Measurements from ENCODE around the gene HOXD8. TPM values are rescaled to one million over a fixed set of nuclear protein-coding genes. Genes with fewer than 3 reads are reported as not detected.
A peak's percentile ranks its signal among the peaks of the same experiment; 100 is the strongest.

HOXD8 gene
- total and polyA plus RNA-seq, 2 of the 8 experiments (the other 6 are each of a cell fraction or from before 2014, with no cell fraction given) = not detected

DNA sequence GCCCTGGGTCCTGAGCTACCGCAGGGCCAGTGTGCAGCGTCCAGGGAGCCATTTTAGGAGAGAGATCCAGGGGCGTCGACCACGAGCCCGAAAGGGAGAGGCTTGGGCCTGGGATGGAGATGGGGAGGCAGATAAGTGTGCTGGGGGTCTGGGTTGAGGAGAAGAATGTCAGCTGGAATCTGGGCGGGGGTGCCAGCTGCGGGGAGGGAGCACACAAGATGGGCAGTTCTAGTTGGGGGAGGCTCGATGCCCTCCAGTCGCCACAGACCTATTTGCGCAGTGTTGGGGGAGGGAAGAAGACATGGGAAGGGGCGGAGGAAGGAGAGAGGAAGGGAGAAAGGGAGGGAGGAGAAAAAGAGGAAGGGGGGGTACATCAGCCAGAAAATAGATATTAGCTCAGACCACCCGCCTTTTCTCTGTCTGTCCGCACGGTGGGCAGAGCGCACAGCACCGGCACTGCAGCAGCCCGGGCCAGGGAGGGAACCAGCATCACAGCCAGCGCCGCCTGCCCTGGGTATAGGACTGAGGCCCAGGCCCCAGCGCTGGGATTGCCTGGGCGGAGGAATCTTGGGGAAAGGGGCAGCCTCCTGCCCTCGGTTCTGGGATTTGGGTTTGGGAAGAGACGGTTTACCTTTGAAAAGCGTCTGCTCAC is 24.3 kb upstream of the HOXD8 start (continued):
- TF ChIP-seq ZNF274 (IDR thresholded peaks at IDR 0.05; ENCODE audit: borderline replicate concordance, extremely low read depth, low read length) (no peak), SIX5 (IDR thresholded peaks at IDR 0.05; ENCODE audit: low read depth, low read length) (no peak), NANOG (IDR thresholded peaks at IDR 0.05; ENCODE audit: insufficient read depth, low read depth, low read length, poor library complexity, severe bottlenecking) (no peak), BRCA1 (IDR thresholded peaks at IDR 0.05; ENCODE audit: low read depth, low read length) (no peak), CEBPB (IDR thresholded peaks at IDR 0.05; ENCODE audit: low read depth, low read length) (no peak), PHF8 (conservative IDR thresholded peaks at IDR 0.05; ENCODE audit: low read depth, low read length) (no peak), RFX5 (IDR thresholded peaks at IDR 0.05; ENCODE audit: borderline replicate concordance, low read depth, low read length) (no peak), RNF2 (IDR thresholded peaks at IDR 0.05; ENCODE audit: borderline replicate concordance, low read depth, low read length, missing control alignments, poor library complexity, severe bottlenecking) (peak; percentile 63), CTBP2 (IDR thresholded peaks at IDR 0.05; ENCODE audit: borderline replicate concordance, insufficient read depth, insufficient read length, low read length) (peak; percentile 61), GTF2F1 (IDR thresholded peaks at IDR 0.05; ENCODE audit: borderline replicate concordance, low read depth, low read length) (no peak), RAD21 (IDR thresholded peaks at IDR 0.05 in 1 of 2, conservative IDR thresholded peaks at IDR 0.05 in 1 of 2; ENCODE audit: low read depth in 2 of 2, low read length in 2 of 2) (no peak), KDM5A (IDR thresholded peaks at IDR 0.05; ENCODE audit: low read length) (no peak)
- TF ChIP-seq, protein P1, sequence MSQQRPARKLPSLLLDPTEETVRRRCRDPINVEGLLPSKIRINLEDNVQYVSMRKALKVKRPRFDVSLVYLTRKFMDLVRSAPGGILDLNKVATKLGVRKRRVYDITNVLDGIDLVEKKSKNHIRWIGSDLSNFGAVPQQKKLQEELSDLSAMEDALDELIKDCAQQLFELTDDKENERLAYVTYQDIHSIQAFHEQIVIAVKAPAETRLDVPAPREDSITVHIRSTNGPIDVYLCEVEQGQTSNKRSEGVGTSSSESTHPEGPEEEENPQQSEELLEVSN (IDR thresholded peaks at IDR 0.05) = no peak
